GM23338 (cell line): ENCODE measurements around the gene KCTD12. TPM values are rescaled to one million over a fixed set of nuclear protein-coding genes. Genes with fewer than 3 reads are reported as not detected.

Experiments used
- ATAC-seq: fragments of 200-7000 bp; cut with Tn5 transposase; 3 replicates; pipeline ENCODE4 v1.9.1; 2020
- DNase-seq: peaks from one replicate; pipeline ENCODE4 v3.0.0-alpha.2; 2015; ENCODE audit warnings: low spot score
- H2AFZ ChIP-seq: fragments of 200-600 bp; sonication (generic); 2 replicates; pipeline ENCODE4 v1.8.0; 2016; ENCODE audit warnings: antibody characterized with exemption, mild to moderate bottlenecking, moderate library complexity
- H3F3A ChIP-seq: fragments of 200-600 bp; sonication (generic); replicated peaks from 2 replicates; pipeline ENCODE4 v1.8.0; 2017; ENCODE audit warnings: antibody characterized with exemption, mixed run types, low read depth
- H3K27ac ChIP-seq: fragments of 200-600 bp; sonication (generic); 2 replicates; pipeline ENCODE4 v1.6.1; 2016; ENCODE audit warnings: low read depth
- H3K27me3 ChIP-seq: fragments of 200-600 bp; sonication (generic); 2 replicates; pipeline ENCODE4 v1.8.0; 2016; ENCODE audit warnings: mild to moderate bottlenecking, mixed run types, moderate library complexity; ENCODE audit not compliant: insufficient read depth
- H3K36me3 ChIP-seq: fragments of 200-600 bp; sonication (generic); 2 replicates; pipeline ENCODE4 v1.8.0; 2016; ENCODE audit warnings: mild to moderate bottlenecking; ENCODE audit not compliant: insufficient read depth
- H3K4me1 ChIP-seq: fragments of 200-600 bp; sonication (generic); 2 replicates; pipeline ENCODE4 v1.8.0; 2016; ENCODE audit warnings: mild to moderate bottlenecking, moderate library complexity; ENCODE audit not compliant: insufficient read depth
- H3K4me2 ChIP-seq: fragments of 200-600 bp; sonication (generic); 2 replicates; pipeline ENCODE4 v1.7.1; 2017; ENCODE audit warnings: mixed run types
- H3K4me3 ChIP-seq: fragments of 200-600 bp; sonication (generic); 2 replicates; pipeline ENCODE4 v1.6.1; 2016; ENCODE audit warnings: mixed run types
- H3K79me2 ChIP-seq: fragments of 200-600 bp; sonication (generic); replicated peaks from 2 replicates; pipeline ENCODE4 v1.8.0; 2017; ENCODE audit warnings: mild to moderate bottlenecking; ENCODE audit not compliant: insufficient read depth
- H3K9me2 ChIP-seq: fragments of 200-600 bp; sonication (generic); 2 replicates; pipeline ENCODE4 v1.8.0; 2017; ENCODE audit not compliant: insufficient read depth
- H4K20me1 ChIP-seq: fragments of 200-600 bp; sonication (generic); replicated peaks from 2 replicates; pipeline ENCODE4 v1.8.0; 2017; ENCODE audit warnings: mild to moderate bottlenecking; ENCODE audit not compliant: insufficient read depth
- H3K27ac Mint-ChIP-seq: 2 replicates; pipeline ENCODE4 v1.8.0; 2020; ENCODE audit warnings: inconsistent platforms, mild to moderate bottlenecking, moderate library complexity, mixed read lengths
- H3K27me3 Mint-ChIP-seq: 3 replicates; pipeline ENCODE4 v1.8.0; 2022; ENCODE audit warnings: low read depth, mild to moderate bottlenecking, moderate library complexity, mixed read lengths, inconsistent platforms; ENCODE audit not compliant: insufficient read depth, poor library complexity
- H3K36me3 Mint-ChIP-seq: 3 replicates; pipeline ENCODE4 v1.8.0; 2021; ENCODE audit warnings: low read depth, mild to moderate bottlenecking, inconsistent platforms, moderate library complexity, mixed read lengths
- H3K4me1 Mint-ChIP-seq: 3 replicates; pipeline ENCODE4 v1.8.0; 2020; ENCODE audit warnings: mild to moderate bottlenecking, inconsistent platforms, mixed read lengths
- H3K4me3 Mint-ChIP-seq: 3 replicates; pipeline ENCODE4 v1.8.0; 2021; ENCODE audit warnings: moderate library complexity, mild to moderate bottlenecking, inconsistent platforms, mixed read lengths
- H3K9me3 Mint-ChIP-seq: 3 replicates; pipeline ENCODE4 v1.8.0; 2020; ENCODE audit warnings: moderate library complexity, mild to moderate bottlenecking, inconsistent platforms, mixed read lengths
- CREB1 ChIP-seq: fragments of 250-450 bp; sonication (Bioruptor Pico); IDR thresholded peaks from 2 replicates; pipeline ENCODE4 v1.5.0; 2020; ENCODE audit warnings: low read depth, mild to moderate bottlenecking, moderate library complexity
- ETS1 ChIP-seq: IDR thresholded peaks from 2 replicates; pipeline ENCODE4 v1.6.1; 2016; ENCODE audit warnings: antibody characterized with exemption
- EZH2 ChIP-seq: fragments of 200-600 bp; sonication (generic); IDR thresholded peaks from one replicate; pipeline ENCODE4 v1.8.0; 2017; ENCODE audit warnings: antibody characterized with exemption, mild to moderate bottlenecking, low read depth; ENCODE audit not compliant: unreplicated experiment
- JUNB ChIP-seq: IDR thresholded peaks from one replicate; pipeline ENCODE4 v1.6.1; 2016; ENCODE audit warnings: antibody characterized with exemption; ENCODE audit not compliant: unreplicated experiment
- NANOG ChIP-seq: IDR thresholded peaks from 2 replicates; pipeline ENCODE4 v1.6.1; 2016; ENCODE audit warnings: antibody characterized with exemption, borderline replicate concordance
- POLR2AphosphoS5 ChIP-seq: IDR thresholded peaks from 2 replicates; pipeline ENCODE4 v1.6.1; 2016; ENCODE audit warnings: antibody characterized with exemption, low read depth
- STAT1 ChIP-seq: IDR thresholded peaks from one replicate; pipeline ENCODE4 v1.6.1; 2016; ENCODE audit warnings: antibody characterized with exemption; ENCODE audit not compliant: unreplicated experiment
- ZNF331 ChIP-seq: fragments of 250-450 bp; sonication (Bioruptor Pico); IDR thresholded peaks from 2 replicates; pipeline ENCODE4 v1.5.0; 2020; ENCODE audit warnings: low read depth, mild to moderate bottlenecking, moderate library complexity
- long read RNA-seq: library from polyadenylated mRNA; unstranded; transcript quantifications from one replicate; pipeline ENCODE4 v2.0.0, GENCODE V29; 2020; ENCODE audit not compliant: unreplicated experiment
- polyA plus RNA-seq: library from polyadenylated mRNA; unstranded; fragments of >200 nt; fragmentation: Nextera tagmentation; extraction: Ambion mirVana; gene quantifications from 2 replicates; pipeline ENCODE4 v1.2.1, GENCODE V29; 2016
- total RNA-seq: library from RNA; depleted of rRNA; stranded (reverse); fragments of >200 nt; shearing (Covaris generic); gene quantifications from 2 replicates; pipeline ENCODE4 v1.2.3, GENCODE V29; 2014; rRNA removed
- TF ChIP-seq, protein P1 (sequence below): IDR thresholded peaks from one replicate; pipeline ENCODE4 v1.6.1; 2018; ENCODE audit warnings: antibody characterized with exemption; ENCODE audit not compliant: unreplicated experiment
- TF ChIP-seq, protein P2 (sequence below), 2 experiments: fragments of 200-600 bp in 1 of 2; sonication (generic) in 1 of 2; conservative IDR thresholded peaks; 2 replicates each; pipeline versions ENCODE4 v1.5.1 to v1.6.1; 2016 to 2017; ENCODE audit warnings: antibody characterized with exemption in 2 of 2, low read depth in 2 of 2, mild to moderate bottlenecking in 2 of 2, moderate library complexity in 1 of 2

KCTD12 gene
- total RNA-seq = 10.1 and 12.0 TPM in 2 replicates
- polyA plus RNA-seq = 2.9 and 3.3 TPM in 2 replicates
- long read RNA-seq = 0 reads

GRCh38 chr13:76886292-76887075 lies at the start of gene KCTD12:
Gene KCTD12, minus strand, starts transcription at chr13:76886405. Its CDS starts 257 bp downstream, at chr13:76886148.
- H3K27me3 ChIP-seq = peaks cover 67% of the 10 kb centered on the region
- H3K27me3 Mint-ChIP-seq = peaks cover 32% of the 10 kb centered on the region
- H3K36me3 Mint-ChIP-seq = no peaks in the 10 kb centered on the region

More at GRCh38 chr13:76886292-76887075, at the start of gene KCTD12:
- peaks cover 5% of the 10 kb centered on the region; the same call in 1 of the 2 replicates for H4K20me1 ChIP-seq
- peak within 1 kb of the TSS; percentile 87 for H3K4me2 ChIP-seq
- H3K79me2 ChIP-seq = no peaks in the 10 kb centered on the region
- TF ChIP-seq POLR2AphosphoS5 (peak; percentile 20; the same call in 1 of the 2 replicates), NANOG (no peak), ETS1 (no peak), CREB1 (CRISPR knock-in tag) (peak; percentile 55), EZH2 (peak; percentile 54), ZNF331 (CRISPR knock-in tag) (no peak), STAT1 (no peak), JUNB (no peak)
- TF ChIP-seq, protein P1, sequence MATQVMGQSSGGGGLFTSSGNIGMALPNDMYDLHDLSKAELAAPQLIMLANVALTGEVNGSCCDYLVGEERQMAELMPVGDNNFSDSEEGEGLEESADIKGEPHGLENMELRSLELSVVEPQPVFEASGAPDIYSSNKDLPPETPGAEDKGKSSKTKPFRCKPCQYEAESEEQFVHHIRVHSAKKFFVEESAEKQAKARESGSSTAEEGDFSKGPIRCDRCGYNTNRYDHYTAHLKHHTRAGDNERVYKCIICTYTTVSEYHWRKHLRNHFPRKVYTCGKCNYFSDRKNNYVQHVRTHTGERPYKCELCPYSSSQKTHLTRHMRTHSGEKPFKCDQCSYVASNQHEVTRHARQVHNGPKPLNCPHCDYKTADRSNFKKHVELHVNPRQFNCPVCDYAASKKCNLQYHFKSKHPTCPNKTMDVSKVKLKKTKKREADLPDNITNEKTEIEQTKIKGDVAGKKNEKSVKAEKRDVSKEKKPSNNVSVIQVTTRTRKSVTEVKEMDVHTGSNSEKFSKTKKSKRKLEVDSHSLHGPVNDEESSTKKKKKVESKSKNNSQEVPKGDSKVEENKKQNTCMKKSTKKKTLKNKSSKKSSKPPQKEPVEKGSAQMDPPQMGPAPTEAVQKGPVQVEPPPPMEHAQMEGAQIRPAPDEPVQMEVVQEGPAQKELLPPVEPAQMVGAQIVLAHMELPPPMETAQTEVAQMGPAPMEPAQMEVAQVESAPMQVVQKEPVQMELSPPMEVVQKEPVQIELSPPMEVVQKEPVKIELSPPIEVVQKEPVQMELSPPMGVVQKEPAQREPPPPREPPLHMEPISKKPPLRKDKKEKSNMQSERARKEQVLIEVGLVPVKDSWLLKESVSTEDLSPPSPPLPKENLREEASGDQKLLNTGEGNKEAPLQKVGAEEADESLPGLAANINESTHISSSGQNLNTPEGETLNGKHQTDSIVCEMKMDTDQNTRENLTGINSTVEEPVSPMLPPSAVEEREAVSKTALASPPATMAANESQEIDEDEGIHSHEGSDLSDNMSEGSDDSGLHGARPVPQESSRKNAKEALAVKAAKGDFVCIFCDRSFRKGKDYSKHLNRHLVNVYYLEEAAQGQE = no peak
- TF ChIP-seq, protein P2, sequence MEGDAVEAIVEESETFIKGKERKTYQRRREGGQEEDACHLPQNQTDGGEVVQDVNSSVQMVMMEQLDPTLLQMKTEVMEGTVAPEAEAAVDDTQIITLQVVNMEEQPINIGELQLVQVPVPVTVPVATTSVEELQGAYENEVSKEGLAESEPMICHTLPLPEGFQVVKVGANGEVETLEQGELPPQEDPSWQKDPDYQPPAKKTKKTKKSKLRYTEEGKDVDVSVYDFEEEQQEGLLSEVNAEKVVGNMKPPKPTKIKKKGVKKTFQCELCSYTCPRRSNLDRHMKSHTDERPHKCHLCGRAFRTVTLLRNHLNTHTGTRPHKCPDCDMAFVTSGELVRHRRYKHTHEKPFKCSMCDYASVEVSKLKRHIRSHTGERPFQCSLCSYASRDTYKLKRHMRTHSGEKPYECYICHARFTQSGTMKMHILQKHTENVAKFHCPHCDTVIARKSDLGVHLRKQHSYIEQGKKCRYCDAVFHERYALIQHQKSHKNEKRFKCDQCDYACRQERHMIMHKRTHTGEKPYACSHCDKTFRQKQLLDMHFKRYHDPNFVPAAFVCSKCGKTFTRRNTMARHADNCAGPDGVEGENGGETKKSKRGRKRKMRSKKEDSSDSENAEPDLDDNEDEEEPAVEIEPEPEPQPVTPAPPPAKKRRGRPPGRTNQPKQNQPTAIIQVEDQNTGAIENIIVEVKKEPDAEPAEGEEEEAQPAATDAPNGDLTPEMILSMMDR (conservative IDR thresholded peaks at IDR 0.05; ENCODE audit: low read depth in 2 of 2) = peak in 1 of 2 experiments; percentile 48; a peak in 2 of 4 replicates
- Mint-ChIP-seq H3K9me3 (no peaks in the 10 kb centered on the region; the same call in 2 of the 3 replicates), H3K4me1 (peaks cover 16% of the 10 kb centered on the region), H3K27ac (no peak within 1 kb of the TSS), H3K4me3 (peak within 1 kb of the TSS; percentile 84)
- H3K4me1 ChIP-seq = peaks cover 17% of the 10 kb centered on the region
- peak within 1 kb of the TSS; percentile 99 for H2AFZ ChIP-seq
- peak within 1 kb of the TSS; percentile 82 for H3K4me3 ChIP-seq
- no peaks in the 10 kb centered on the region for H3K36me3 ChIP-seq
- H3K27ac ChIP-seq = no peak within 1 kb of the TSS
- H3K9me2 ChIP-seq = no peaks in the 10 kb centered on the region
- ATAC-seq (peak; percentile 79), DNase-seq (peak; percentile 82)
- peaks cover 11% of the 10 kb centered on the region; the same call in 1 of the 2 replicates for H3F3A ChIP-seq
